Retina (tissue), 1 donor: ENCODE measurements around the gene CLDN3.

Source experiments
- DNase-seq: peaks from one replicate; pipeline ENCODE4 v3.0.0-alpha.2; 2016

CLDN3 gene

GRCh38 chr7:73769481-73770001, 529 bp downstream of the CLDN3 start:
- DNase-seq = no peak

- DNase-seq = peak; percentile 28
Observed at GRCh38 chr7:73768641-73769480, 1.2 kb downstream of the CLDN3 start.

GRCh38 chr7:73766556-73767229, 3.4 kb downstream of the CLDN3 start:
- no peak for DNase-seq

GRCh38 chr7:73762659-73762999, 7.4 kb downstream of the CLDN3 start:
- no peak for DNase-seq

- DNase-seq = peak; percentile 14
Observed at GRCh38 chr7:73761854-73762658, 8.0 kb downstream of the CLDN3 start.

GRCh38 chr7:73758581-73759138, 11.4 kb downstream of the CLDN3 start:
- no peak for DNase-seq

GRCh38 chr7:73749931-73750776, 19.9 kb downstream of the CLDN3 start:
- DNase-seq = no peak

- no peak for DNase-seq
Observed at GRCh38 chr7:73746378-73746777, 23.7 kb downstream of the CLDN3 start.

- DNase-seq = peak; percentile 91
Observed at GRCh38 chr7:73742753-73743641, 27.1 kb downstream of the CLDN3 start.

GRCh38 chr7:73742338-73742752, 27.7 kb downstream of the CLDN3 start:
- DNase-seq = peak; percentile 16

- DNase-seq = no peak
Observed at GRCh38 chr7:73741600-73741999, 28.5 kb downstream of the CLDN3 start.

GRCh38 chr7:73740771-73741170, 29.3 kb downstream of the CLDN3 start:
- DNase-seq = no peak

- no peak for DNase-seq
Observed at GRCh38 chr7:73740212-73740611, 29.9 kb downstream of the CLDN3 start.

GRCh38 chr7:73739387-73739767, 30.7 kb downstream of the CLDN3 start:
- DNase-seq = no peak

GRCh38 chr7:73738612-73739386, 31.3 kb downstream of the CLDN3 start, which contains the start of gene ABHD11:
Gene ABHD11 (minus strand): TSS chr7:73738802. CDS start chr7:73738770, 32 bp downstream.
- peak; percentile 97 for DNase-seq

- DNase-seq = no peak
Observed at GRCh38 chr7:73738220-73738611, 31.9 kb downstream of the CLDN3 start.

GRCh38 chr7:73737491-73738219, 32.4 kb downstream of the CLDN3 start:
- DNase-seq = no peak

- no peak for DNase-seq
Observed at GRCh38 chr7:73736885-73737284, 33.2 kb downstream of the CLDN3 start.

- DNase-seq = no peak
Observed at GRCh38 chr7:73735528-73735905, 34.6 kb downstream of the CLDN3 start.
